HepG2 (cell line): Measurements from ENCODE around the gene AMPH.

Experiments used
- TAF1 ChIP-seq: sonication (generic); formaldehyde crosslinking; IDR thresholded peaks from 2 replicates; pipeline ENCODE4 v1.4.0; 2020; ENCODE audit warnings: missing genetic modification reagents
- TF ChIP-seq, protein P1 (sequence below): sonication (generic); formaldehyde crosslinking; IDR thresholded peaks from 2 replicates; pipeline ENCODE4 v1.8.0; 2022; ENCODE audit warnings: mild to moderate bottlenecking, missing genetic modification reagents, moderate library complexity

GRCh38 chr7:38448584-38449234 lies 182.5 kb downstream of the AMPH start:
- no peak for TF ChIP-seq TAF1 (CRISPR knock-in tag)
- TF ChIP-seq, protein P1, sequence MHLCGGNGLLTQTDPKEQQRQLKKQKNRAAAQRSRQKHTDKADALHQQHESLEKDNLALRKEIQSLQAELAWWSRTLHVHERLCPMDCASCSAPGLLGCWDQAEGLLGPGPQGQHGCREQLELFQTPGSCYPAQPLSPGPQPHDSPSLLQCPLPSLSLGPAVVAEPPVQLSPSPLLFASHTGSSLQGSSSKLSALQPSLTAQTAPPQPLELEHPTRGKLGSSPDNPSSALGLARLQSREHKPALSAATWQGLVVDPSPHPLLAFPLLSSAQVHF (CRISPR knock-in tag): no peak
